GM19455 (cell line): ENCODE results near the gene DCHS2.
"Not testable (repeated sequence)": the region's sequence is repeated elsewhere in the genome, so short reads cannot be mapped to it uniquely, and the experiment has no call there.

Experiments used
- ATAC-seq: cut with Tn5 transposase; IDR thresholded peaks from one replicate; pipeline ENCODE4 v1.9.1; 2021; ENCODE audit not compliant: unreplicated experiment

Gene DCHS2

GRCh38 chr4:154231806-154232478 lies 259.7 kb downstream of the DCHS2 start:
- no peak for ATAC-seq

GRCh38 chr4:154230723-154231122 lies 260.9 kb downstream of the DCHS2 start:
- no peak for ATAC-seq

- ATAC-seq, result no peak
Observed at GRCh38 chr4:154230091-154230490, 261.5 kb downstream of the DCHS2 start.

DNA sequence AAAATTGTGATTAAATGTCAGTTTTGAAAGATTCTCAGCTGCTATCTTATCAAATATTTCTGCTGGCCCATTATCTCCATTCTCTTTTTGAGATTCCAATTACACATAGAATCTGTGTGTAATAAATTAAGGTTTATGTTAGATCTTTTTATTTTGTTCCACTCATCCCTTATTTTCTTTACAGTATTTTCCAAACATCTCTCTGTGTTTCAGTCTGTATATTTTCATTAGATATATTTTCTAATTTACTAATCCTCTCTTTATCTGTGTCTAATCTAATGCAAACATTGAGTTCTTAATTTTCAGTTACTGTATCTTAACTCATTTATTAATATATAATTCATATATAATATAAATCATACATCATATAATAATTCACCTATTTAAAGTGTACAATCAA lies 268.7 kb downstream of the DCHS2 start:
- ATAC-seq, result no peak

- ATAC-seq, result no peak
Observed at GRCh38 chr4:154218051-154218450, 273.5 kb downstream of the DCHS2 start.

GRCh38 chr4:154217384-154217783 lies 274.2 kb downstream of the DCHS2 start:
- not testable (repeated sequence) for ATAC-seq

DNA sequence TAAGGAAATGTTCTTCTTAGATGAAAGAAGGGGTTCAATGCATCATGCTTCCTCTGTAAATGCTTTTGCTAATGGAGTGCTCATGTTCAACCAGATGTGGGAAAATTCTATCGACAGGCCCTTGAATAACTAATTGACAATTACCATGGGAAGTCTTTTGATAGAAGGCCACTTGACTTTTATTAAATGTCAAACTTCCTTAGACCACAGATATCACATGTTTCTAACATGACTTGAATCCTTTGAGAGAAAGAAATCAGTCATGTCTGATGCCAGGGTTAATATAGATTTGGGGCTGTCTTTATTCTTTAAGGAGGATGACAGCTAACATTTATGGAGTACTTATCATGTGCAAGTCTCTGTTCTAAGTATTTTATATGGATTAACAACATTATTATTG lies 280.1 kb downstream of the DCHS2 start:
- ATAC-seq, result no peak

DNA sequence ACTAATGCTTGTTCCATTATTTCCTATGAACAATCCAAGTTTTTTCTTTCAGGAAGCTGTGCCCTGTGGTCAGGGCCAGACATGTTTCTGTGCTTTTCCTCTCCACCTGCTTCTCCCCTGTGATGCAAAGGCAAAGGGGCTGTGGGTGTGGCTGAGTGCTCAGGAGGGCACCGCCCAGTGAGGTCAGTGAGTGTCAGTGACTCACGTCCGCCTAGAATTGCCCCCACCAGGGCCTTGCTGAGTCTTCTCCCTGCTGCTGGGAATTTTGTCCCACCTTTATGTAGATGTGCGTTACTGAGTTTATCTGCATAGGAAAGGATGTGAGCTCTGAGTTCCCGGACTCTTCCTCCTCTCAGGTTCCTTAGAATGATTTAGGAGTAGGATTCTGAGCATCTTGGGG lies 283.2 kb downstream of the DCHS2 start:
- ATAC-seq, result no peak

DNA sequence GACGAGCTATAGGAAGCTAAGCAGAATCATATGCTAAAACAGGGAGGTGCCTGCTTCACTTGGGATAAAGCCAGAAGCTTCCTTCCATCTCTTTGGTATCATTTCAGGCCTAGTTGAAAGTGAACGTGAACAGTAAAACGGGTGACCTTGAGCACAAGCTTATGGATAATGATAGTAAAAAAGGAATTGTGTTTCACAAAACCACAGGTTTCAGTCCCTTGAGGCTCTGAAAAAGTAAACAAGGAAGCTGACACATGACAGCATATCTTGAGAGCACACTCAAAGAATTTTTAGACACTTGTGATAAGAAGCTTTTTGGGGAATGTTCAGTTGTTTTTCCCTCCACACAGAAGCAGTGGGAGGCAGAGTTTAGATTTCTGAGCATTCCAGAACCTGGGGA lies 286.1 kb downstream of the DCHS2 start:
- ATAC-seq, result no peak

GRCh38 chr4:154194649-154195048 lies 296.9 kb downstream of the DCHS2 start:
- no peak for ATAC-seq

GRCh38 chr4:154192585-154192984 lies 299.0 kb downstream of the DCHS2 start:
- ATAC-seq, result no peak

- ATAC-seq, result no peak
Observed at GRCh38 chr4:154189346-154189745, 302.3 kb downstream of the DCHS2 start.

- no peak for ATAC-seq
Observed at GRCh38 chr4:154186888-154187287, 304.7 kb downstream of the DCHS2 start.

DNA sequence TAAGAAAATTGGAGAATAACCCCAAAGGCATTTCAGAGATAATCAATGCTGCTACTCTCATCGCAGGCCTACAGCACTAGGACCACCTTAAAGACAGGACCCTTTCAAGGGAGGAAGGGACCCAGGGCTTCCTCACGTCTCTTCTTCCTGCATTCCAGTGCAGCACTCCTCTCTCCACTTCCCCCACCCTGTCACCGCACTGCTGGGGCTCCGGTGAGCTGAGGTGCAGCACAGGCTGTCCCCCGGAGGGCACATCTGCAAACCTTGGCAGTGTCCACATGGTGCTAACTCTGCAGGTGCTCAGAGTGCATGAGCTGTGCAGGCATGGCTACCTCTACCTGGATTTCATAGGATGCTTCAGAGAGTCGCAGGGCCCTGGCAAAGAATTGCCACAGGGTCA lies 305.6 kb downstream of the DCHS2 start:
- no peak for ATAC-seq

GRCh38 chr4:154184238-154184637 lies 307.4 kb downstream of the DCHS2 start:
- no peak for ATAC-seq

- ATAC-seq, result no peak
Observed at GRCh38 chr4:154183264-154183663, 308.3 kb downstream of the DCHS2 start.
